Renal pelvis (tissue), 4 donors: ENCODE data around the gene NPEPPS. TPM values are rescaled to one million over a fixed set of nuclear protein-coding genes. Genes with fewer than 3 reads are reported as not detected.

Experiments used
- DNase-seq: peaks from one replicate; pipeline ENCODE4 v3.0.0-alpha.2; 2013
- polyA plus RNA-seq, 3 donors: library from polyadenylated mRNA; unstranded; fragments of 120-200 nt; gene quantifications; one replicate each; pipeline ENCODE4 v1.2.1, GENCODE V29; 2013; ENCODE audit not compliant: insufficient read length in 3 of 3

The NPEPPS gene
- polyA plus RNA-seq, 3 donors, result 134 to 218 (median 168) TPM

DNA sequence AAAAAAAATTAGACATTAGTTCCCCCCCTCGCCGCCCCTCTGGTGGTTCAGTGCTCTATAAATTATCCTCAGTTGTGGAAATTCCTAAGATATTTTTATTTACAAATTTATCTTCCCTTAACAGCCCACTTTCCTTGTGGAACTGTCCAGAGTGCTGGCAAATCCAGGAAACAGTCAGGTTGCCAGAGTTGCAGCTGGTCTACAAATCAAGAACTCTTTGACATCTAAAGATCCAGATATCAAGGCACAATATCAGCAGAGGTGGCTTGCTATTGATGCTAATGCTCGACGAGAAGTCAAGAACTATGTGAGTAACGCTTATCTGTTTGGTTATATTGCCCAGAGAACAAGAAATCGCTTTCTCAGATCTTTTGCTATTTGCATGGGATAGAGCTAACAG lies 121.7 kb downstream of the NPEPPS start:
- no peak for DNase-seq

GRCh38 chr17:47653442-47653841 lies 122.5 kb downstream of the NPEPPS start:
- DNase-seq, result no peak

DNA sequence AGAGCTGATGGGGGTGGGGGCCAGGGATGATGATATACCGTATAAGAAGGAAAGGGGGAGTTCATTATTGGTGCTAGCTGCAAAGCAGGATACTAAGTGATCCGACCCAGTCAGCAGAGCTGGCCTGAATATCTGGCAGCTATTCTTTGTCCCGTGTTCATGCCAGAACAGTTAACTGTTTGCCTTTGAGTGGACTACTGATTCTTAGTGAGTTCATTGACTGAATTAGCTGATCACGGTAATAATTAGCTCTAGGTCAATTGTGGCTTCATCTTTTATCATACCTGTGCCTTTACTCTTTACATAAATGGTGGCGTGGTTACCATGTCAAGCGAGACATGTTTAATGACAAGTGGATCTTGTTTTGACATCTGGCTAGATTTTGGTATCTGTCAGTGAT lies 124.1 kb downstream of the NPEPPS start:
- no peak for DNase-seq

DNA sequence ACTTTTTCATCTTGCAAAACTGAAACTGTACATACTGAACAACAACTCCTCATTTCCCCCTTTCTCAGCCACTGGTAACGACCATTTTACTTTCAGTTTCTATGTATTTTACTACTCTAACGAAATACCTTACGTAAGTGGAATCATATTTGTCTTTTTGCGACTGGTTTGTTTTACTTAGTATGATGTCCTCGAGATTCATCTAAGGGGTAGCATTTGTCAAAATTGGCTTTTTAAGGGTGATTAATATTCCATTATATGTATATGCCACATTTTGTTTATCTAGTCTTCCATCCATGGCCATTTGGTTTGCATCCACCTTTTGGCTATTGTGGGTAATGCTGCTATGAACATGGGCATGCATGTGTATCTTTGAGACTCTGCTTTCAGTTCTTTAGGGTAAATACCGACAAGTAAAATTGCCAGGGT lies 129.2 kb downstream of the NPEPPS start:
- DNase-seq, result no peak

- DNase-seq, result peak; percentile 71
Measured at GRCh38 chr17:47663912-47664623, 133.2 kb downstream of the NPEPPS start.

GRCh38 chr17:47664624-47664941 lies 133.7 kb downstream of the NPEPPS start:
- no peak for DNase-seq

- DNase-seq, result no peak
Measured at GRCh38 chr17:47665655-47666054, 134.7 kb downstream of the NPEPPS start.

DNA sequence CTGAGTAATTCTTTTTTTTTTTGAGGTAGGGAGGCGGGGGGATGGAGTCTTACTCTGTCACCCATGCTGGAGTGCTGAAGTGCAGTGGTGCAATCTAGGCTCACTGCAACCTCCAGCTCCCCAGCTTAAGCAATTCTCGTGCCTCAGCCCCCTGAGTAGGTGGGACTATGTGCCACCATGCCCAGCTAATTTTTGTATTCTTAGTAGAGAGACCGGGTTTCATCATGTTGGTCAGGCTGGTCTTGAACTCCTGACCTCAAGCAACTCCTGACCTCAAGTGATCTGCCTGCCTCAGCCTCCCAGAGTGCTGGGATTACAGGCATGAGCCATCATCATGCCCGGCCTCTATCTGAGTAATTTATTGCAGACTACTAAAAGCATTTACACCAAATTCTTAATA lies 138.2 kb downstream of the NPEPPS start:
- no peak for DNase-seq

DNA sequence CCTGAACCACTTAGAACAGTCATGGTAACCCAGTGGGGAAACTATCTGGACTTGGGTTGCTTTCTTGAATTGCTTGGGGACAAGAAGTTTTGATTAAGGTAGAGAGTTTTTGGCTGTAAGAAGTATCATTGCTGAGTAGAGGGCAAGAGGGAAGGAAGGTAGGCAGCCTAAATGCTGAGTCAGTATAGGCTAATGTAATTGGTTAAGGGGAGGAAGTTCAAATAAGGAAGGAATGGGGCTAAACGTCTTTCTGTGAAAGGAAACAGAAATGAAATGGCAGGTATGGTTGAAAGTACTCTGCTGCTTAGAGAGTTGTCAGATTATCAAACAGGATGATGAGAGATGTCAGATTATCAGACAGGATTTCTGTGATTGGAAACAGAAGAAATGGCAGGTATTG lies 139.2 kb downstream of the NPEPPS start:
- no peak for DNase-seq

Other genes starting within 250 kb of the NPEPPS start
- gene EFCAB13, start 207.2 kb upstream of the NPEPPS start, polyA plus RNA-seq, result 10 to 100 TPM in 2 of 3 donors, 1 to 10 TPM in 1; 4.2 to 14.3 (median 12.3) TPM
- gene KPNB1, start 118.8 kb downstream of the NPEPPS start, polyA plus RNA-seq, result 100 to 1,000 TPM; 229 to 259 (median 254) TPM
- 10 to 100 TPM; 29.5 to 37.1 (median 31.8) TPM for gene TBKBP1, start 163.1 kb downstream of the NPEPPS start, polyA plus RNA-seq
- gene TBX21, start 202.1 kb downstream of the NPEPPS start, polyA plus RNA-seq, result under 1 TPM; 0.09 to 0.18 (median 0.10) TPM